Ovary (tissue), 9 donors: ENCODE results near the gene RARRES1. TPM values are rescaled to one million over a fixed set of nuclear protein-coding genes. Genes with fewer than 3 reads are reported as not detected.

Source experiments
- DNase-seq, 5 donors: peaks; one replicate each; pipeline ENCODE4 v3.0.0-alpha.2; 2019 to 2020
- H3K27ac ChIP-seq, 2 donors: fragments of 200-600 bp; one replicate each; pipeline versions ENCODE4 v1.5.1 to v1.8.0; 2019 to 2022
- H3K27me3 ChIP-seq: fragments of 200-600 bp; one replicate; pipeline ENCODE4 v1.8.0; 2022
- H3K36me3 ChIP-seq: fragments of 200-600 bp; sonication (generic); one replicate; pipeline ENCODE4 v1.5.1; 2019
- H3K4me1 ChIP-seq: one replicate; pipeline ENCODE4 v1.8.1; 2013; ENCODE audit warnings: mild to moderate bottlenecking, moderate library complexity; ENCODE audit not compliant: insufficient read depth
- H3K4me3 ChIP-seq: fragments of 200-600 bp; sonication (generic); one replicate; pipeline ENCODE4 v1.5.1; 2017
- H3K9me3 ChIP-seq, 2 donors: fragments of 200-600 bp in 1 of 2; sonication (generic) in 1 of 2; one replicate each; pipeline versions ENCODE4 v1.5.1 to v1.8.1; 2013 to 2019; ENCODE audit warnings: mild to moderate bottlenecking in 1 of 2, moderate library complexity in 1 of 2
- CTCF ChIP-seq, 3 donors: fragments of 450-650 bp in 2 of 3; fragments of 200-600 bp in 1 of 3; IDR thresholded peaks; one replicate each; pipeline versions ENCODE4 v1.5.1 to v1.8.0; 2016 to 2022; ENCODE audit warnings: antibody characterized with exemption in 3 of 3, mild to moderate bottlenecking in 1 of 3
- EP300 ChIP-seq: sonication (generic); formaldehyde crosslinking; IDR thresholded peaks from one replicate; pipeline ENCODE4 v1.6.1; 2017; ENCODE audit warnings: antibody characterized with exemption
- POLR2A ChIP-seq: fragments of 450-650 bp; IDR thresholded peaks from one replicate; pipeline ENCODE4 v1.6.1; 2017; ENCODE audit warnings: antibody characterized with exemption, mild to moderate bottlenecking, moderate library complexity
- WGBS, 3 donors: extraction: QIAGEN DNeasy Blood & Tissue Kit in 1 of 3; methylation state at CpG; one replicate each; pipeline versions ENCODE4 v1.1.5 to v1.1.7; 2013 to 2017; 5-methylcytosine and 5-hydroxymethylcytosine counted together
- intact Hi-C, 4 donors: fragments of 100-400 bp; cut with DNase I; formaldehyde crosslinking; loops; one replicate each; pipeline versions ENCODE4 v1.11.0 to v1.15.1; 2022 to 2023
- polyA plus RNA-seq, 2 donors: library from polyadenylated mRNA; stranded (reverse); fragments of 200-250 nt in 1 of 2; fragments of 350-450 nt in 1 of 2; fragmentation: Illumina TruSeq in 1 of 2; extraction: RNeasy Lipid Tissue Mini Kit (QIAGEN cat#74804) in 1 of 2; gene quantifications; one replicate each; pipeline ENCODE4 v1.2.3, GENCODE V29; 2013 to 2014
- total RNA-seq, 7 donors: library from RNA; depleted of rRNA in 2 of 7; stranded (reverse); fragments of >200 nt in 2 of 7; fragmentation: NEBNext Ultra II Directional in 3 of 7; extraction: Animal tissue kit (Norgen Biotek cat#: 25700) in 3 of 7; gene quantifications; one replicate each; pipeline versions ENCODE4 v1.1.0 to v1.2.4, GENCODE V29; 2016 to 2023
- donor health status: DM: no; HTN: no; CAD: no; lungs with moderate emphysema.
- donor health status: DM: no; HTN: no; CAD: no.
- donor health status: Bipolar disorder and iron deficiency.
- donor health status: DM: yes; HTN: yes; CAD: no.
- donor health status: DM: no; HTN: no; CAD: no.
- donor health status: DM: yes; HTN: yes; CAD: no.

RARRES1 gene
- total and polyA plus RNA-seq, 9 donors, result 11.1 to 283 (median 50.6) TPM

GRCh38 chr3:158725348-158726011, 6.8 kb downstream of the RARRES1 start:
- H3K27ac ChIP-seq, result peak overlapping the region; percentile 36 to 47
- intact Hi-C loops, result loop anchor here in 2 of 4 donors (2.0 to 10.0 kb wide), 4 partner anchors 47 to 65 kb away; partner anchors contain the start of gene LXN (in 1 of the 2)
- no peaks in the 10 kb centered on the region for H3K27me3 ChIP-seq
- no peaks in the 10 kb centered on the region for H3K36me3 ChIP-seq
- 5 to 15% (median 6%) methylated on average over 9 of the region's 9 CpGs for WGBS, 3 donors
- no peak overlapping the region for H3K4me3 ChIP-seq
- no peaks in the 10 kb centered on the region for H3K9me3 ChIP-seq
- TF ChIP-seq CTCF (IDR thresholded peaks at IDR 0.05) (no peak), EP300 (no peak), POLR2A (no peak)
- peak; percentile 57 to 70 (median 64) for DNase-seq
- peaks cover 12% of the 10 kb centered on the region for H3K4me1 ChIP-seq

GRCh38 chr3:158723991-158724390, 8.3 kb downstream of the RARRES1 start:
- 92 to 95% (median 93%) methylated on average over 7 of the region's 7 CpGs for WGBS, 3 donors
- H3K27ac ChIP-seq, result peak overlapping the region in 1 of 2 donors; percentile 36
- no peak for DNase-seq
- intact Hi-C loops, result loop anchor here in 1 of 4 donors (10.0 kb wide), 1 partner anchor 49 kb away; the partner anchor contains the start of gene LXN
- H3K9me3 ChIP-seq, result no peaks in the 10 kb centered on the region
- TF ChIP-seq CTCF (IDR thresholded peaks at IDR 0.05), result no peak
- no peak for TF ChIP-seq POLR2A
- TF ChIP-seq EP300, result no peak
- peaks cover 12% of the 10 kb centered on the region for H3K4me1 ChIP-seq
- H3K36me3 ChIP-seq, result no peaks in the 10 kb centered on the region
- H3K27me3 ChIP-seq, result no peaks in the 10 kb centered on the region
- H3K4me3 ChIP-seq, result no peak overlapping the region

- TF ChIP-seq CTCF (IDR thresholded peaks at IDR 0.05) (no peak), POLR2A (no peak), EP300 (no peak)
- no peak overlapping the region for H3K27ac ChIP-seq
- intact Hi-C loops, result loop anchor here in 1 of 4 donors (10.0 kb wide), 1 partner anchor 47 kb away; the partner anchor contains the start of gene LXN
- H3K27me3 ChIP-seq, result no peaks in the 10 kb centered on the region
- no peak overlapping the region for H3K4me3 ChIP-seq
- H3K4me1 ChIP-seq, result peaks cover 15% of the 10 kb centered on the region
- no peaks in the 10 kb centered on the region for H3K9me3 ChIP-seq
- DNase-seq, result no peak
- 88 to 96% (median 91%) methylated on average over 1 of the region's 1 CpG for WGBS, 3 donors
- H3K36me3 ChIP-seq, result no peaks in the 10 kb centered on the region
Measured at GRCh38 chr3:158722108-158722507, 10.1 kb downstream of the RARRES1 start.

GRCh38 chr3:158718490-158719170, 13.6 kb downstream of the RARRES1 start:
- no peaks in the 10 kb centered on the region for H3K9me3 ChIP-seq
- H3K27ac ChIP-seq, result no peak overlapping the region
- DNase-seq, result no peak
- H3K27me3 ChIP-seq, result no peaks in the 10 kb centered on the region
- 63 to 78% (median 75%) methylated on average over 5 of the region's 5 CpGs for WGBS, 3 donors
- H3K4me1 ChIP-seq, result peaks cover 12% of the 10 kb centered on the region
- H3K4me3 ChIP-seq, result no peak overlapping the region
- intact Hi-C loops, result no loop called here
- TF ChIP-seq POLR2A (no peak), EP300 (no peak), CTCF (IDR thresholded peaks at IDR 0.05) (no peak)
- no peaks in the 10 kb centered on the region for H3K36me3 ChIP-seq
